Mammary microvascular endothelial cell (primary cell): ENCODE results near the gene CLEC4M. TPM values are rescaled to one million over a fixed set of nuclear protein-coding genes. Genes with fewer than 3 reads are reported as not detected.

Experiments used
- total RNA-seq: library from RNA; depleted of rRNA; stranded (reverse); fragments of >200 nt; gene quantifications from 2 replicates; pipeline ENCODE4 v1.2.3, GENCODE V29; 2015

CLEC4M gene
- total RNA-seq: 0.20 TPM in 1 of 2 replicates, not detected in the other

GRCh38 chr19:7762719-7763293 is at the start of gene CLEC4M:
Gene CLEC4M (plus strand): TSS chr19:7763243. CDS start chr19:7763267, 24 bp downstream.

DNA sequence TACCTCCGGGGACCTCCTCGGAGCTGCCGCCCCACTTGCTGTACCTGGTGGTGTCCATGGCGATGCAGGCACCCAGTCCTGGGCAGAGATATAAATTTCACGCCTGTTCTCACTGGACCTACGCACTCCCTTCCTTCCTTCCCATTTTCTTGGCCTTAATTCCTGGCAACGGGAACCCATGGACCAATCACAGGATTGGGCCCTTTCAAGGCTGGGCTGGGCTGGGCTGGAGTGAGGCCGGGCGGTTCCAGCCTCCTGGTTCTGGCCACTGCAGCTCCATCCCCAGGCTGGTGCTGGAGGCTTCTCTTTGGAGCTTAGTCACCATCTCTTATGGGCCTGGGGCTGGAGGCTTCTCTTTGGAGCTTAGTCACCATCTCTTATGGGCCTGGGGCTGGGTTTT is 31.0 kb upstream of the CLEC4M start, which contains the start of gene CLEC4G:
CLEC4G (minus strand) TSS at position 66 of the 400 bp plus-strand sequence; CDS start at position 58, 8 bp downstream.

GRCh38 chr19:7746903-7747884 is 15.8 kb upstream of the CLEC4M start, which contains the start of gene CD209:
Gene CD209 (minus strand): TSS chr19:7747534. CDS start chr19:7747511, 23 bp downstream.

Other genes with a start within 250 kb of the CLEC4M start
- gene ZNF358, start 247.1 kb upstream of the CLEC4M start, total RNA-seq: 26.2 and 26.8 TPM in 2 replicates
- 6.3 and 8.0 TPM in 2 replicates for gene MCOLN1, start 240.6 kb upstream of the CLEC4M start, total RNA-seq
- gene PNPLA6, start 227.5 kb upstream of the CLEC4M start, total RNA-seq: 108 and 110 TPM in 2 replicates
- 0.10 TPM in 1 of 2 replicates, not detected in the other for gene CAMSAP3, start 167.4 kb upstream of the CLEC4M start, total RNA-seq
- gene XAB2, start 133.7 kb upstream of the CLEC4M start, total RNA-seq: 31.4 and 33.1 TPM in 2 replicates
- gene PET100, start 133.4 kb upstream of the CLEC4M start, total RNA-seq: 14.0 and 21.4 TPM in 2 replicates
- not detected in 2 replicates for gene PCP2, start 129.5 kb upstream of the CLEC4M start, total RNA-seq
- gene STXBP2, start 126.1 kb upstream of the CLEC4M start, total RNA-seq: 21.4 and 27.1 TPM in 2 replicates
- not detected in 2 replicates for gene RETN, start 94.2 kb upstream of the CLEC4M start, total RNA-seq
- not detected in 2 replicates for gene MCEMP1, start 86.2 kb upstream of the CLEC4M start, total RNA-seq
- gene TRAPPC5, start 82.4 kb upstream of the CLEC4M start, total RNA-seq: 129 and 159 TPM in 2 replicates
- not detected in 2 replicates for gene FCER2, start 61.1 kb upstream of the CLEC4M start, total RNA-seq
- not detected in 2 replicates for gene CLEC4G, start 31.1 kb upstream of the CLEC4M start, total RNA-seq
- not detected in 2 replicates for gene CD209, start 15.7 kb upstream of the CLEC4M start, total RNA-seq
- 19.7 and 21.1 TPM in 2 replicates for gene EVI5L, start 67.0 kb downstream of the CLEC4M start, total RNA-seq
- gene PRR36, start 111.1 kb downstream of the CLEC4M start, total RNA-seq: not detected in 2 replicates
- gene LRRC8E, start 125.3 kb downstream of the CLEC4M start, total RNA-seq: 1.00 and 1.4 TPM in 2 replicates
- 7.8 and 9.3 TPM in 2 replicates for gene MAP2K7, start 140.6 kb downstream of the CLEC4M start, total RNA-seq
- not detected in 2 replicates for gene TGFBR3L, start 151.6 kb downstream of the CLEC4M start, total RNA-seq
- gene SNAPC2, start 157.1 kb downstream of the CLEC4M start, total RNA-seq: 33.9 and 41.0 TPM in 2 replicates
- 4.1 and 5.5 TPM in 2 replicates for gene CTXN1, start 162.9 kb downstream of the CLEC4M start, total RNA-seq
- 60.7 and 70.1 TPM in 2 replicates for gene TIMM44, start 180.4 kb downstream of the CLEC4M start, total RNA-seq
- gene ELAVL1, start 242.4 kb downstream of the CLEC4M start, total RNA-seq: 47.4 and 49.6 TPM in 2 replicates